HepG2 (cell line): ENCODE results near the gene NDRG2. TPM values are rescaled to one million over a fixed set of nuclear protein-coding genes. Genes with fewer than 3 reads are reported as not detected.

ENCODE experiments used
- ATAC-seq: fragments of 200-7000 bp; cut with Tn5 transposase; 3 replicates; pipeline ENCODE4 v1.9.1; 2020; ENCODE audit warnings: mild to moderate bottlenecking, moderate library complexity
- BruUV-seq: library from RNA; stranded (reverse); fragments of 400-500 nt; replicated peaks from 2 replicates; lab custom pipeline; 2021; lab: Mats Ljungman, UMichigan
- CTCF ChIA-PET: fragments of 300-600 bp; formaldehyde crosslinking; extraction: SDS; loops from one replicate; lab custom pipeline; 2021; ENCODE audit warnings: low total read pairs, inconsistent platforms, low intra/inter-chr PET ratio; lab: Yijun Ruan, JAX
- POLR2A ChIA-PET: fragments of 350-600 bp; sonication (Branson Sonifier 250); formaldehyde crosslinking; loops from one replicate; lab custom pipeline; 2020; ENCODE audit warnings: antibody characterized with exemption, inconsistent platforms; lab: Yijun Ruan, JAX
- DNase-seq: peaks from one replicate; pipeline ENCODE4 v3.0.0-alpha.2; 2015; ENCODE audit warnings: low spot score
- FAIRE-seq: peaks from 3 replicates; lab custom pipeline; 2011; peaks lifted over from hg19 to GRCh38; lab: Jason Lieb, UNC
- H2AFZ ChIP-seq: one replicate; pipeline ENCODE4 v1.6.1; 2011; ENCODE audit warnings: low read length, inconsistent platforms
- H3K27ac ChIP-seq: fragments of 300-600 bp; 3 replicates; pipeline ENCODE4 v1.8.0; 2011; ENCODE audit warnings: mixed run types, mild to moderate bottlenecking, mixed read lengths, low read length, inconsistent platforms; ENCODE audit not compliant: insufficient read depth; ENCODE audit errors: extremely low read length
- H3K27me3 ChIP-seq, 2 experiments: fragments of 200-600 bp in 1 of 2; 2 replicates in 1 of 2; 3 replicates in 1 of 2; pipeline versions ENCODE4 v1.6.0 to v1.8.0; 2011; ENCODE audit warnings: low read length in 2 of 2, mild to moderate bottlenecking in 2 of 2, moderate library complexity in 2 of 2, inconsistent platforms in 1 of 2; ENCODE audit not compliant: insufficient read depth in 2 of 2, control insufficient read depth in 1 of 2
- H3K36me3 ChIP-seq, 2 experiments: fragments of 200-600 bp in 1 of 2; replicated peaks in 1 of 2; 2 replicates in 1 of 2; 3 replicates in 1 of 2; pipeline versions ENCODE4 v1.5.1 to v1.8.0; 2011; ENCODE audit warnings: low read length in 2 of 2, inconsistent platforms in 1 of 2; ENCODE audit not compliant: insufficient read depth in 2 of 2, control insufficient read depth in 1 of 2
- H3K4me1 ChIP-seq: 2 replicates; pipeline ENCODE4 v1.5.1; 2012; ENCODE audit warnings: low read length, inconsistent platforms; ENCODE audit not compliant: insufficient read depth
- H3K4me2 ChIP-seq: 2 replicates; pipeline ENCODE4 v1.6.0; 2011; ENCODE audit warnings: low read depth, low read length, inconsistent platforms
- H3K4me3 ChIP-seq, 3 experiments: fragments of 200-600 bp in 1 of 3; sonication (generic), shearing (Covaris generic) in 1 of 3; replicated peaks in 1 of 3; 2 replicates each; pipeline ENCODE4 v1.5.1; 2011 to 2016; ENCODE audit warnings: low read length in 3 of 3, inconsistent platforms in 2 of 3, low read depth in 2 of 3, mild to moderate bottlenecking in 2 of 3, control low read depth in 1 of 3, mixed read lengths in 1 of 3; ENCODE audit not compliant: insufficient read depth in 1 of 3
- H3K79me2 ChIP-seq: one replicate; pipeline ENCODE4 v1.6.1; 2011; ENCODE audit warnings: low read length, inconsistent platforms; ENCODE audit not compliant: insufficient read depth
- H3K9ac ChIP-seq: 2 replicates; pipeline ENCODE4 v1.6.0; 2011; ENCODE audit warnings: mild to moderate bottlenecking, low read depth, low read length, inconsistent platforms; ENCODE audit not compliant: insufficient read depth
- H3K9me3 ChIP-seq: 2 replicates; pipeline ENCODE4 v1.5.1; 2012; ENCODE audit warnings: mild to moderate bottlenecking, low read length
- H4K20me1 ChIP-seq: 2 replicates; pipeline ENCODE4 v1.6.0; 2011; ENCODE audit warnings: inconsistent platforms, mild to moderate bottlenecking, low read length, moderate library complexity; ENCODE audit not compliant: insufficient read depth
- ATAD3A ChIP-seq: sonication (generic); formaldehyde crosslinking; IDR thresholded peaks from 2 replicates; pipeline ENCODE4 v1.4.0; 2020; ENCODE audit warnings: missing genetic modification reagents
- FOXC1 ChIP-seq: sonication (generic); formaldehyde crosslinking; IDR thresholded peaks from 2 replicates; pipeline ENCODE4 v1.8.0; 2022; ENCODE audit warnings: mild to moderate bottlenecking, missing genetic modification reagents, borderline replicate concordance
- HNRNPK ChIP-seq: fragments of 200-400 bp; formaldehyde crosslinking; IDR thresholded peaks from 2 replicates; pipeline ENCODE4 v1.6.1; 2018; ENCODE audit warnings: low read length, low read depth, moderate library complexity, mild to moderate bottlenecking; ENCODE audit not compliant: poor library complexity, severe bottlenecking
- MXI1 ChIP-seq: IDR thresholded peaks from 3 replicates; pipeline ENCODE4 v1.6.1; 2012; ENCODE audit warnings: low read depth, low read length, inconsistent platforms, borderline replicate concordance
- NFE2L2 ChIP-seq: fragments of 150-350 bp; IDR thresholded peaks from 2 replicates; pipeline ENCODE4 v1.6.1; 2014; ENCODE audit warnings: low read length
- ZBTB1 ChIP-seq: sonication (generic); formaldehyde crosslinking; IDR thresholded peaks from 2 replicates; pipeline ENCODE4 v1.4.0; 2020; ENCODE audit warnings: missing genetic modification reagents, borderline replicate concordance
- ZFP36L1 ChIP-seq: sonication (generic); formaldehyde crosslinking; IDR thresholded peaks from 2 replicates; pipeline ENCODE4 v1.8.0; 2022; ENCODE audit warnings: mild to moderate bottlenecking, missing genetic modification reagents, moderate library complexity
- ZNF138 ChIP-seq: sonication (generic); formaldehyde crosslinking; IDR thresholded peaks from 2 replicates; pipeline ENCODE4 v1.5.0; 2020; ENCODE audit warnings: mild to moderate bottlenecking, low read depth, missing genetic modification reagents
- ZNF260 ChIP-seq: sonication (generic); formaldehyde crosslinking; IDR thresholded peaks from 2 replicates; pipeline ENCODE4 v1.4.0; 2020; ENCODE audit warnings: missing genetic modification reagents, low read depth, mild to moderate bottlenecking, borderline replicate concordance
- ZZZ3 ChIP-seq: sonication (generic); formaldehyde crosslinking; IDR thresholded peaks from 2 replicates; pipeline ENCODE4 v1.4.0; 2020; ENCODE audit warnings: missing genetic modification reagents, mild to moderate bottlenecking, borderline replicate concordance
- WGBS: methylation state at CpG from one replicate; pipeline ENCODE4 v1.1.6; 2017; ENCODE audit warnings: low lambda C conversion rate; 5-methylcytosine and 5-hydroxymethylcytosine counted together
- in situ Hi-C: cut with HindIII; loops from 2 replicates; pipeline ENCODE4 v1.10.0; 2017; ENCODE audit warnings: low pct_unique_long_range_greater_than_20kb; ENCODE audit not compliant: extremely low pct_ligation_motif_present
- intact Hi-C: fragments of 100-400 bp; cut with micrococcal nuclease; formaldehyde crosslinking; loops from one replicate; pipeline ENCODE4 v1.10.0; 2022; ENCODE audit not compliant: unreplicated experiment
- polyA plus RNA-seq, 8 experiments: library from polyadenylated mRNA; depleted of rRNA in 3 of 8; stranded (reverse) in 7 of 8; unstranded in 1 of 8; fragments of >200 nt; fragmentation: Illumina TruSeq in 4 of 8; extraction: Trizol in 4 of 8; gene quantifications; 2 replicates each; pipeline versions ENCODE4 v1.2.1 to v1.2.3, GENCODE V29; 2011 to 2016; ENCODE audit warnings: low read depth in 4 of 8, missing spikeins in 1 of 8, mixed read lengths in 1 of 8; ENCODE audit not compliant: insufficient read depth in 1 of 8
- total RNA-seq, 5 experiments: library from RNA; depleted of rRNA; stranded (reverse); fragments of >200 nt; fragmentation: Illumina TruSeq; extraction: Trizol; gene quantifications; 2 replicates each; pipeline ENCODE4 v1.2.3, GENCODE V29; 2016; ENCODE audit warnings: low read depth in 1 of 5
- TF ChIP-seq, protein P1 (sequence below): sonication (generic); formaldehyde crosslinking; IDR thresholded peaks from 2 replicates; pipeline ENCODE4 v1.8.0; 2022; ENCODE audit warnings: low read depth, missing genetic modification reagents
- TF ChIP-seq, protein P2 (sequence below): sonication (generic); formaldehyde crosslinking; IDR thresholded peaks from 2 replicates; pipeline ENCODE4 v1.8.0; 2022; ENCODE audit warnings: missing genetic modification reagents, low read depth, mild to moderate bottlenecking, borderline replicate concordance
- TF ChIP-seq, protein P3 (sequence below), 2 experiments: fragments of 450-650 bp in 1 of 2; sonication (generic) in 1 of 2; formaldehyde crosslinking; IDR thresholded peaks; 2 replicates each; pipeline versions ENCODE4 v1.5.0 to v1.8.0; 2020 to 2022; ENCODE audit warnings: mild to moderate bottlenecking in 1 of 2, missing genetic modification reagents in 1 of 2
- TF ChIP-seq, protein P4 (sequence below): sonication (generic); formaldehyde crosslinking; IDR thresholded peaks from 2 replicates; pipeline ENCODE4 v1.4.0; 2020; ENCODE audit warnings: mild to moderate bottlenecking, low read depth, missing genetic modification reagents

NDRG2 gene
- total and polyA plus RNA-seq, 2 of the 13 experiments (the other 11 are each of a cell fraction or from before 2014, with no cell fraction given), result 27.2 to 189 TPM

DNA sequence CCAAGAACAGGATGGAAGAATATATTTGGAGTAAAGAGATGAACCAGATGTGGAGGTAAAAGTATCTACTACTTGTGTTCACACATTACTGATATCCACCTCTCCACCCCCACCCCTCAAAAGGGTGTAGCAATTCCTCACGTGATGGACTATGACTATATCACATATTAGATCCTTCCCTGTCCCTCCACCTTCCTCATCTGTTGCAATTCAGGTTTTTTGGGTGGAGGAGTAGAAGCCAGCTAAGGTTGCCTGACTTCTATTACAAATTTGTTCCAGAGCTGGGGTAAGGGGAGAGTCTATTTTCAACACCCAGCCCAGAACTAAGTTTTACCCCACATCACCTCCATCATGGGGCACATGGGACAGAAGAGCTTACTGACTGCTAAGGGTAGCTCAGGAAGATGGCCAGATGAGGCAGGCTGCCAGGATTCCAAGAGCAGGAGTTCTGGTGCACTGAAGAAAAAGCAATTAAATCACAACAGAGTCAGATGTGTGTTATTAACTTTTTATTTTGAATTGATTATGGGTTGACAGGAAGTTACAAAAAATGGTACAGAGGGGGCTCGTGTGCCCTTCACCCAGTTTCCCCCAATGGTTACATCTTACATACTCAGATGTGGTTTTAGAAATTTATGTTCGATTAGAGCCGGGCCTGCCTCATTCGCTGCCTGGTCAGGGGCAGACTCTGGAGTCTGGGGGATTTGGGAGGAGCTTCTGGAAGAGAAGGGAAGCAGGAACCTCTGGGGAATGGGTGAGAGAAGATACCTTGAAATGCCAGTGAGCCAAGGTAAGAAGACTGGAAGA, 7.7 kb upstream of the NDRG2 start:
- Histone ChIP-seq H3K27me3 (no peaks in the 10 kb centered on the region; a peak in 1 of 5 replicates), H3K9me3 (no peaks in the 10 kb centered on the region), H3K79me2 (no peaks in the 10 kb centered on the region), H3K27ac (no peak overlapping the region), H3K4me2 (no peak overlapping the region), H4K20me1 (no peaks in the 10 kb centered on the region), H2AFZ (no peak overlapping the region), H3K36me3 (no peaks in the 10 kb centered on the region), H3K4me1 (peaks cover 16% of the 10 kb centered on the region), H3K4me3 (no peak overlapping the region), H3K9ac (no peak overlapping the region)
- DNase-seq (no peak), ATAC-seq (no peak), FAIRE-seq (no peak)
- intact Hi-C loops (no loop called here), in situ Hi-C loops (no loop called here)
- ChIA-PET CTCF (no interaction called here), POLR2A (interaction anchor here (1.3 kb wide), 1 partner anchor 8 kb away, joined by 4 read pairs; the partner anchor contains the start of gene NDRG2)
- BruUV-seq, result no TSS peak
- WGBS, result 54% methylated on average over 5 of the region's 5 CpGs
- TF ChIP-seq HNRNPK, result no peak
- TF ChIP-seq NFE2L2, result no peak
- no peak for TF ChIP-seq MXI1
- TF ChIP-seq ZNF138 (CRISPR knock-in tag), result no peak
- TF ChIP-seq ZNF260 (CRISPR knock-in tag), result no peak

DNA sequence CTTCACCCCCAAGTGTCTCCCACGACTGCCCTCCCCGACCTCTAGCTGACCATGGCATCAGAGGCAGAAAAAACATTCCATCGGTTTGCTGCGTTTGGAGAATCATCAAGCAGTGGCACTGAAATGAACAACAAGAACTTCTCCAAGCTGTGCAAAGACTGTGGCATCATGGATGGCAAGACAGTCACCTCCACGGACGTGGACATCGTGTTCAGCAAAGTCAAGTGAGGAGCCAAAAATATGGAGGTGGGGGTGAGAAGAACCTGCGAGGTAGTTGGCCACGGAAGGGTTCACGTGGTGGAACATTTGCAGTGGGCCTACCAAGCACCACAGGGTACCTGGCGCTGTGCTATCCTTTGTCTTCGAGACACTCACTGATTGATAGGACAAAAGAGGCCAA, 5.7 kb upstream of the NDRG2 start:
- Histone ChIP-seq H3K4me2 (no peak overlapping the region), H3K4me1 (peaks cover 29% of the 10 kb centered on the region), H4K20me1 (no peaks in the 10 kb centered on the region), H3K79me2 (no peaks in the 10 kb centered on the region), H3K9ac (no peak overlapping the region), H3K4me3 (no peak overlapping the region), H3K36me3 (no peaks in the 10 kb centered on the region), H3K9me3 (no peaks in the 10 kb centered on the region), H3K27me3 (no peaks in the 10 kb centered on the region; a peak in 1 of 5 replicates), H2AFZ (no peak overlapping the region), H3K27ac (no peak overlapping the region)
- intact Hi-C loops (no loop called here), in situ Hi-C loops (no loop called here)
- no peak for DNase-seq
- POLR2A ChIA-PET, result no interaction called here
- CTCF ChIA-PET, result no interaction called here
- WGBS, result 89% methylated on average over 12 of the region's 12 CpGs
- no TSS peak for BruUV-seq
- FAIRE-seq, result no peak
- ATAC-seq, result no peak
- TF ChIP-seq, protein P1, sequence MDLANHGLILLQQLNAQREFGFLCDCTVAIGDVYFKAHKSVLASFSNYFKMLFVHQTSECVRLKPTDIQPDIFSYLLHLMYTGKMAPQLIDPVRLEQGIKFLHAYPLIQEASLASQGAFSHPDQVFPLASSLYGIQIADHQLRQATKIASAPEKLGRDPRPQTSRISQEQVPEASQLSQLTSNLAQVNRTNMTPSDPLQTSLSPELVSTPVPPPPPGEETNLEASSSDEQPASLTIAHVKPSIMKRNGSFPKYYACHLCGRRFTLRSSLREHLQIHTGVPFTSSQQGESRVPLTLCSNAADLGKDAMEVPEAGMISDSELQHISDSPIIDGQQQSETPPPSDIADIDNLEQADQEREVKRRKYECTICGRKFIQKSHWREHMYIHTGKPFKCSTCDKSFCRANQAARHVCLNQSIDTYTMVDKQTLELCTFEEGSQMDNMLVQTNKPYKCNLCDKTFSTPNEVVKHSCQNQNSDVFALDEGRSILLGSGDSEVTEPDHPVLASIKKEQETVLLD, result no peak
- no peak for TF ChIP-seq ATAD3A (CRISPR knock-in tag)
- TF ChIP-seq, protein P2, sequence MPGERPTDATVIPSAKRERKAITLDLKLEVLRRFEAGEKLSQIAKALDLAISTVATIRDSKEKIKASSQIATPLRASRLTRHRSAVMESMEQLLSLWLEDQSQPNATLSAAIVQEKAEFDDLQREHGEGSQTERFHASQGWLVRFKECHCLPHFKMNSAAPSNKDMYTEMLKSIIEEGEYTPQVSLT (CRISPR knock-in tag), result no peak
- no peak for TF ChIP-seq FOXC1 (CRISPR knock-in tag)
- TF ChIP-seq, protein P3, sequence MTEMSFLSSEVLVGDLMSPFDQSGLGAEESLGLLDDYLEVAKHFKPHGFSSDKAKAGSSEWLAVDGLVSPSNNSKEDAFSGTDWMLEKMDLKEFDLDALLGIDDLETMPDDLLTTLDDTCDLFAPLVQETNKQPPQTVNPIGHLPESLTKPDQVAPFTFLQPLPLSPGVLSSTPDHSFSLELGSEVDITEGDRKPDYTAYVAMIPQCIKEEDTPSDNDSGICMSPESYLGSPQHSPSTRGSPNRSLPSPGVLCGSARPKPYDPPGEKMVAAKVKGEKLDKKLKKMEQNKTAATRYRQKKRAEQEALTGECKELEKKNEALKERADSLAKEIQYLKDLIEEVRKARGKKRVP (CRISPR knock-in tag; IDR thresholded peaks at IDR 0.05), result no peak
- no peak for TF ChIP-seq ZZZ3 (CRISPR knock-in tag)
- TF ChIP-seq ZBTB1 (CRISPR knock-in tag), result no peak
- no peak for TF ChIP-seq ZFP36L1
- TF ChIP-seq, protein P4, sequence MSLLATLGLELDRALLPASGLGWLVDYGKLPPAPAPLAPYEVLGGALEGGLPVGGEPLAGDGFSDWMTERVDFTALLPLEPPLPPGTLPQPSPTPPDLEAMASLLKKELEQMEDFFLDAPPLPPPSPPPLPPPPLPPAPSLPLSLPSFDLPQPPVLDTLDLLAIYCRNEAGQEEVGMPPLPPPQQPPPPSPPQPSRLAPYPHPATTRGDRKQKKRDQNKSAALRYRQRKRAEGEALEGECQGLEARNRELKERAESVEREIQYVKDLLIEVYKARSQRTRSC (CRISPR knock-in tag), result no peak
